GM19455 (cell line): ENCODE measurements around the gene SCN1A.
"Not testable (repeated sequence)": the region's sequence is repeated elsewhere in the genome, so short reads cannot be mapped to it uniquely, and the experiment has no call there.

ENCODE experiments used
- ATAC-seq: cut with Tn5 transposase; IDR thresholded peaks from one replicate; pipeline ENCODE4 v1.9.1; 2021; ENCODE audit not compliant: unreplicated experiment

The SCN1A gene

GRCh38 chr2:165989851-165990250 is 138.0 kb downstream of the SCN1A start:
- no peak for ATAC-seq

GRCh38 chr2:165985120-165985519 is 142.7 kb downstream of the SCN1A start:
- no peak for ATAC-seq

- not testable (repeated sequence) for ATAC-seq
Measured at GRCh38 chr2:165972161-165972560, 155.7 kb downstream of the SCN1A start.

DNA sequence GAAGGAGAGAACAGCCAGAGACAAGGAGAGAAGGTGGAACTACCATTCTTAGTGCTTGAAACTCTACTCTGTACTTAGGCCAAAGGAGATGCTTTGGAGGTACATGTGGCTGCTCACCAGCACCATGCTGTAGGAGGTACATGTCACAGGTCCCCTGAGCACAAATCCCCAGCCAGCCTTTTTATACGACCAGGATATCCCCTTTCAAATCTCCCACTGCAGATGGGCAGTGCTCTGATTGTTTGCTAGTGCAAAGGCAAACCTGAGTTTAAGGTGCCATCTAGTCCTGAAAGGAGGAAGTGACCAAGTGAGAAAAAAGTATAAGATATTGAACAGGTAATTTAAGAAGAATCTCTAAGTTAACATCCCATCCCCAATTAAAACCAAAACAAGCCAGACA is 157.2 kb downstream of the SCN1A start:
- ATAC-seq = no peak

DNA sequence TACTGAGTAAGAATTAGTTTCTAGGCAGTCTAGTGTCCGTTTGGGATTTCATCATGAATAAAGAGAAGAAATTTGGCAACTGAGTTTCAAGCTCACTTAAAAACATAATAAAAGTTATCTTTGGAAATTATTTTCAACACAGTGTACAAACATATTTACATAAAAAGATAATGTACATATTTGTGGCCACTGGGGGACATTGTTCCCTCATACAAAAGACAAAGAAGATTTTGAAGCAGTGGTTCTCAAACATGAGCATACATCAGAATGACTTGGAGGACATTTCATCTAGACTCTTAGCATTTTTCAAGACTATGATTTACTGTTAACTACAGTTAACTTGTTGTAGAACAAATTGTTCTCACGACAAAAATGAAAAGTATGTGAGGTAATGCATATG is 158.6 kb downstream of the SCN1A start:
- no peak for ATAC-seq

GRCh38 chr2:165967746-165968145 is 160.1 kb downstream of the SCN1A start:
- no peak for ATAC-seq

GRCh38 chr2:165961818-165962217 is 166.0 kb downstream of the SCN1A start:
- no peak for ATAC-seq

- ATAC-seq = no peak
Measured at GRCh38 chr2:165959371-165959770, 168.4 kb downstream of the SCN1A start.

DNA sequence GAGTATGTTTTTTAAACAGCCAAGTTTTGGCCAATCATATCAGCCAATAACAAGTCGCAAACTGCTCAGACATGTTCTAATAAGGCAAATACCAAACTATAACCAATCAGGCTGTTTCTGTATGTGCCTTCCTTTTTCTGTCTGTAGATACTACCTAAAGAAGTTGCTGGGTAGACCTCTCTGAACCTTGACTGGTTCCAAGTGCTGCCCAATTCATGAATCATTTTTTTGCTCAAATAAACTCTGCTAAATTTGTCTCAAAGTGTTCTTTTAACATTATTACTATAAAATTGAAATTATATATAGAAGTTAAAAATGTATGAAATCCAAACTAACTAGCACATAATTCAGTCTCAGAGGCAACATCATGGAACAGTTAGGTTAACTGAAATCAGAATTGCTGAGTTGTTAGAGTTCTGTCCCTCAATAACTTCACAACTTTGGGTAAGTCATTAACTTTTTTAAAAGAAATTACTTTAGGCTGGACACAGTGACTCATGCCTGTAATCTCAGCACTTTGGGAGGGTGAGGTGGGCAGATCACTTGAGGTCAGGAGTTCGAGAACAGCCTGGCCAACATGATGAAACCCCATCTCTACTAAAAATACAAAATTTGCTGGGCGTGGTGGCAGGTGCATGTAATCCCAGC is 169.4 kb downstream of the SCN1A start:
- no peak for ATAC-seq

GRCh38 chr2:165957030-165957675 is 170.7 kb downstream of the SCN1A start:
- no peak for ATAC-seq

- peak; percentile 98 for ATAC-seq
Measured at GRCh38 chr2:165953655-165954606, 173.9 kb downstream of the SCN1A start, which contains the start of gene TTC21B. TTC21B (minus strand) TSS chr2:165953776; CDS start chr2:165953705, 71 bp downstream.

DNA sequence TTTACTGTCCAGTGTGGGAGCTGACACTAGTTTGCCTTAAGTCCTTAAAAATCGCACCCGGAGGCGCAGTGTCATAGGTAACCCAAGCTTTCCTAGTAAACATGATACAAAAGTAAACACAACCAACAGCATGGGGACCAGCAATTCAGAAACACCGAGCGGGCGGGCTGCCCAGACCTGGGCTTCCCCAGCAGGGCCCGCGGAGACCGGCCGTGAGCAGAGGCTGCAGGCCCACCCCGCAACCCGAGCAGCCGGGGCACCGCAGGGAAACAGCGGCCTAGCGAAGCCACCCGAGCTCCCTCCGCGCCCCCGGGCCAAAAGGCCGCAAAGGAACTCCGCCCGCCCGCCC is 174.5 kb downstream of the SCN1A start:
- ATAC-seq = peak; percentile 54

- ATAC-seq = no peak
Measured at GRCh38 chr2:165952741-165953211, 175.0 kb downstream of the SCN1A start.

DNA sequence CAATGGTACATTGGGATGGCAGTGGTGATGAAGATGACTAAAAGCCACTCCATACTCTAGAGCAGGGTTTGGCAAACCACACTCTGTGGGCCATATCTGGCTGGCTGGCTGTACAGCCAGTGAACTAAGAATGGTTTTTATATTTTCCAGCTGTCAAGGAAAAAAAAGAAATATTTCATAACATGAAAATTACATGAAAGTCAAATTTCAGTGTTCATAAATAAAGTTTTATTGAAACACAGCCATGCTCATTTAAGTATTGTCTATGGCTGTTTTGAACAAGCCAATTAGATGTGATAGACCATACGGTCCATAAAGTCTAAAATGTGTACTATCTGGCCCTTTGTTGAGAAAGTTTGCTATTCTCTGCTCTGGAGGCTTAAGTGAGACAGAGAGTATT is 175.7 kb downstream of the SCN1A start:
- no peak for ATAC-seq

- ATAC-seq = no peak
Measured at GRCh38 chr2:165950438-165950837, 177.4 kb downstream of the SCN1A start.

DNA sequence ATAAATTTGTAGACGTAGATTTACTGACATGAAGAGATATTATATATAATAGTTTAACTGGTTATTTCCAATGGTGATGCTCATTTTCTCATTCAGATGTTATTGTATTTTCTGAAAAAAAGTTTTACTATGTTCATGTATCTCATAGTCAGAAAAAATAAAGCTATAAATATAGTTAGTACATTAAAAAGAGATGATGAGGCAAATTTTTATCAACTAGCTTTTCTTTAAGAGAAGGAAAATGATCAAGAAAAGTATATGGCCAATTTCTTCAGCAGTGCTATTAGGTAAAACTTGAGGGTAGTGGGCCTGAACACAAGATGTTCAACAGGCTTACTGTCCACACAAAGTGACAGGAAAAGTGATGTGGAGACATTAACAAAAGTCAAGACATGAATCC is 186.0 kb downstream of the SCN1A start:
- ATAC-seq = no peak

- ATAC-seq = no peak
Measured at GRCh38 chr2:165938237-165938636, 189.6 kb downstream of the SCN1A start.
